GM19372 (cell line): Measurements from ENCODE around the gene CNTN2.

Experiments used
- ATAC-seq: cut with Tn5 transposase; IDR thresholded peaks from one replicate; pipeline ENCODE4 v1.9.1; 2021; ENCODE audit warnings: mild to moderate bottlenecking, low read depth, moderate library complexity; ENCODE audit not compliant: unreplicated experiment

Gene CNTN2

GRCh38 chr1:205109269-205109668 is 66.3 kb downstream of the CNTN2 start:
- no peak for ATAC-seq

- no peak for ATAC-seq
These were observed 66.7 kb downstream of the CNTN2 start for GRCh38 chr1:205109711-205110110.

- no peak for ATAC-seq
These were observed 68.3 kb downstream of the CNTN2 start for GRCh38 chr1:205111354-205111753.

GRCh38 chr1:205118752-205119151 is 75.7 kb downstream of the CNTN2 start:
- no peak for ATAC-seq

GRCh38 chr1:205121660-205122488 is 78.9 kb downstream of the CNTN2 start, which contains the start of gene RBBP5:
Gene RBBP5, minus strand, starts transcription at chr1:205121978. Its CDS starts 105 bp downstream, at chr1:205121873.
- peak; percentile 91 for ATAC-seq

GRCh38 chr1:205122489-205122882 is 79.5 kb downstream of the CNTN2 start:
- ATAC-seq, result peak; percentile 4

- ATAC-seq, result no peak
These were observed 81.7 kb downstream of the CNTN2 start for GRCh38 chr1:205124726-205125125.

GRCh38 chr1:205127646-205128045 is 84.6 kb downstream of the CNTN2 start:
- ATAC-seq, result no peak
